Measurements from ENCODE around the gene EHMT2.

EHMT2 gene

DNA sequence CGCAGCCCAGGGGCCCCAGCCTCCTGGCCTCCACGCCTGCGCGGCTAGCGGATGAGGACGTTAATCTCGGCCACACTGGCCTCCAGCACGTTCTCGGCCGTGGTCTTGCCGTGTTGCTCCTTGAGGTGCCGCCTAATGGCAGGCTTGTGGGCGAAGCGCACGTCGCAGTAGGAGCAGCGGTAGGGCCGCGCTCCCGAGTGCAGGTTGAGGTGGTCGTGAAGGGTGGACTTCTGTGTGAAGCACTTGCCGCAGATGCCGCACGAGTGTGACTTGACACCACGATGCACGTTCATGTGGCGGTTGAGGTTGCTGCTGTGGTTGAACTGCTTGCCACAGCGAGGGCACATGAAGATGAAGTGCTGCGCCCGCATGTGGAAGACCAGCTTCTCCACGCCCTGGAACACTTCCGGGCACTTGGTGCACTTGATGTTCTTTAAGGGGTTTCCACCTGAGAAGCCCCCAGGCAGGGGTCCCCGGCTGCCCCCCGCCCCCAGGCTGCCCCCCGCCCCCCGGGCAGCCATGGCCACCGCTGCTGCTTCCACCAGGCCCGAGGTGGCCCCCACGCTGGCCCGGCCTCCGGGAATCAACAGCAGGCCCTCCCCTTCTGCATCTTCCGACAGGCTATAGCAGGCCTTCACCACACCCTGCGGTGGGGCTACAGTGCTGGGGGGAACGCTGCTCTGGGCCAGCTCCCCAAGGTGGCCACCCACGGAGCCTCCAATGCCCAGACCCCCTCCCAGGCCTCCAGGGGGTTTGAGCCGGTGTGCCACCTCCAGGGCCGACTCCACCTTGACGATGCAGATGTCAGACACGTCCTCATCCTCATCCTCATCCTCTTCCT lies 2.6 kb upstream of the EHMT2 start:
- no peak for DNase-seq (ENCODE audit: low read depth)
- TF ChIP-seq, protein P1, sequence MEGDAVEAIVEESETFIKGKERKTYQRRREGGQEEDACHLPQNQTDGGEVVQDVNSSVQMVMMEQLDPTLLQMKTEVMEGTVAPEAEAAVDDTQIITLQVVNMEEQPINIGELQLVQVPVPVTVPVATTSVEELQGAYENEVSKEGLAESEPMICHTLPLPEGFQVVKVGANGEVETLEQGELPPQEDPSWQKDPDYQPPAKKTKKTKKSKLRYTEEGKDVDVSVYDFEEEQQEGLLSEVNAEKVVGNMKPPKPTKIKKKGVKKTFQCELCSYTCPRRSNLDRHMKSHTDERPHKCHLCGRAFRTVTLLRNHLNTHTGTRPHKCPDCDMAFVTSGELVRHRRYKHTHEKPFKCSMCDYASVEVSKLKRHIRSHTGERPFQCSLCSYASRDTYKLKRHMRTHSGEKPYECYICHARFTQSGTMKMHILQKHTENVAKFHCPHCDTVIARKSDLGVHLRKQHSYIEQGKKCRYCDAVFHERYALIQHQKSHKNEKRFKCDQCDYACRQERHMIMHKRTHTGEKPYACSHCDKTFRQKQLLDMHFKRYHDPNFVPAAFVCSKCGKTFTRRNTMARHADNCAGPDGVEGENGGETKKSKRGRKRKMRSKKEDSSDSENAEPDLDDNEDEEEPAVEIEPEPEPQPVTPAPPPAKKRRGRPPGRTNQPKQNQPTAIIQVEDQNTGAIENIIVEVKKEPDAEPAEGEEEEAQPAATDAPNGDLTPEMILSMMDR (IDR thresholded peaks at IDR 0.05; ENCODE audit: low read length, missing control alignments), result no peak
- H3K4me3 ChIP-seq (replicated peaks; ENCODE audit: low read depth, low read length), result no peak overlapping the region

- DNase-seq (ENCODE audit: low read depth), result no peak
- no peak overlapping the region for H3K4me3 ChIP-seq (replicated peaks; ENCODE audit: low read depth, low read length)
- TF ChIP-seq, protein P1 (IDR thresholded peaks at IDR 0.05; ENCODE audit: low read length, missing control alignments), result no peak
Observed at GRCh38 chr6:31899215-31899614, 1.7 kb upstream of the EHMT2 start.

- peak; percentile 50 for DNase-seq (ENCODE audit: low read depth)
- peak overlapping the region; percentile 98 for H3K4me3 ChIP-seq (replicated peaks; ENCODE audit: low read depth, low read length)
- TF ChIP-seq, protein P1 (IDR thresholded peaks at IDR 0.05; ENCODE audit: low read length, missing control alignments), result no peak
Observed at GRCh38 chr6:31898383-31899011, 999 bp upstream of the EHMT2 start.

DNA sequence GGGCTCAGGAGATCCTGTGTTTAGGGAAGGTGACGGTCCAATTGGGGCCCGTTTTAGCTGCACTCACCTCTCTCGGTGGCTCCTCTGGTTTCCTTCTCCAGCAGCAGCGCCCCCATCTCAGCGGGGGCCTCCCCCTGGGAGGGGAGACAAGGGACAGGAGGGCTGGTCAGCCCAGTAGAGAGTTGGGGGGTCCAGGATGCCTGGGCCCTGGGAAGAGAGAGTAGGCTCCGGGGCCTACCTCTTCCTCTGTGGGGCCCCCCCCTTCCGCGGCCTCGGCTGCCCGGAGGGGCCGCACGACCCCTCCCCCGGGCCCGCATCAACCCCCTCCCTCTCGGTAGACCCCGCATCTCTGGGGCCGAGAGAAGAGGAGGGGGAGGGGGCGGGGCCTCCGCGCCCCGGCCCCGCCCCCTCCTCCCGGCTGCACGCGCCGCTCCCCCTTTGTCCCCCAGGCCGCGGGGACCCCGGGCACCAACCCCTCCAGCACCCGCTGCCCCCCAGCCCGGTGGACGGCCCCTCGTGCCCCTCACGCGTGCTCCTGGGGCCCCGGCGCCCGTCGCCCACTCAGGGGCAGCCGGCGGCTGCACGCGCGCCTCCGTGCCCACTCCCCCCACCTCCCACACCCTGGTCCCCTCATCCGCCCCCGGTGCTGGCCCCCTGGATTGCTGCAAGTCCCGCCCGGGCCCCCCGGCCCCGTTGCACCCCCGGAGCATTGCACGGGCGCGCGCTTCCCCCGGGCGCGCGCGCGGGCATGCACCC lies 464 bp downstream of the EHMT2 start:
- TF ChIP-seq, protein P1 (IDR thresholded peaks at IDR 0.05; ENCODE audit: low read length, missing control alignments), result no peak
- peak overlapping the region; percentile 98 for H3K4me3 ChIP-seq (replicated peaks; ENCODE audit: low read depth, low read length)
- no peak for DNase-seq (ENCODE audit: low read depth)

- no peak for DNase-seq (ENCODE audit: low read depth)
- TF ChIP-seq, protein P1 (IDR thresholded peaks at IDR 0.05; ENCODE audit: low read length, missing control alignments), result no peak
- H3K4me3 ChIP-seq (replicated peaks; ENCODE audit: low read depth, low read length), result peak overlapping the region; percentile 98
Observed at GRCh38 chr6:31896493-31896855, 1.0 kb downstream of the EHMT2 start.

DNA sequence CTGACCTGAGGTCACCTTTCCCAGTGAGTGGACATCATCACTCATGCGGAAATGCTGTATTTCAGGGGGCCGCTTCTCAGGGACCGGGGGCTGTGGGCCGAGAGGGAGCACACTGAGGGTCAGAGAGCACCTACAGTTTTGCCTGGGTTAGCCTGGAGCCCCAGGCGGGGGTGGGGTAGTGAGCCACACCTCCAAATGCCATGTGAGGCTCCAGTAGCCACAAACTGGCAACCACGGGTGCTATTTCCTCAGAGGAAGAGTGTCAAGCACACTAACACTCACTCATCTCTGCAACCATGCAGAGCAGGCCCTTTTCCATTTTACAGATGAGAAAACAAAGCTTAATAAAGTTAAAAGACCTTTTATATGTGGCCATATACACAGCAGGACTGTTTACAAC lies 4.7 kb downstream of the EHMT2 start:
- DNase-seq (ENCODE audit: low read depth), result no peak
- H3K4me3 ChIP-seq (replicated peaks; ENCODE audit: low read depth, low read length), result no peak overlapping the region
- TF ChIP-seq, protein P1 (IDR thresholded peaks at IDR 0.05; ENCODE audit: low read length, missing control alignments), result no peak

Measured in fibroblast of pulmonary artery (primary cell).